ENCODE results near the gene ABI3BP. TPM values are rescaled to one million over a fixed set of nuclear protein-coding genes. Genes with fewer than 3 reads are reported as not detected.

Gene ABI3BP
- total and polyA plus RNA-seq, 10 of the 15 experiments (the other 5 are each of a cell fraction or from before 2014, with no cell fraction given): 0.03 to 0.42 (median 0.11) TPM; not detected in 4

- in situ Hi-C loops (cut with MboI): no loop called here
- no peak for ATAC-seq
- no peaks in the 10 kb centered on the region for H4K20me1 ChIP-seq (ENCODE audit: control insufficient read depth, insufficient read depth)
- H3K4me3 ChIP-seq: no peak overlapping the region
- no peak overlapping the region for H3K4me2 ChIP-seq (ENCODE audit: control insufficient read depth, insufficient read depth)
- no TSS peak for BruUV-seq (replicated peaks)
- ChIA-PET CTCF (interaction anchor here (0.8 to 2.2 kb wide), 5 partner anchors 9 to 313 kb away, joined by 3 to 7 read pairs (median 6); no protein-coding TSS in a partner anchor), POLR2A (no interaction called here), SMC1A (ENCODE audit: uncharacterized antibody, unreplicated experiment) (interaction anchor here (1.2 kb wide), 1 partner anchor 20 kb away, joined by 5 read pairs; no protein-coding TSS in a partner anchor), RAD21 (ENCODE audit: unreplicated experiment) (interaction anchor here (1.4 to 1.5 kb wide), 2 partner anchors 312 to 314 kb away, joined by 4 to 5 read pairs; no protein-coding TSS in a partner anchor)
- no peak overlapping the region for H2AFZ ChIP-seq (ENCODE audit: control insufficient read depth, low read depth, low read length)
- no peak overlapping the region for H3K27ac ChIP-seq (ENCODE audit: control insufficient read depth, insufficient read depth)
- intact Hi-C loops (cut with micrococcal nuclease; ENCODE audit: unreplicated experiment): no loop called here
- no peaks in the 10 kb centered on the region for H3K9me3 ChIP-seq (replicated peaks; ENCODE audit: control insufficient read depth, insufficient read depth, low read length)
- no peaks in the 10 kb centered on the region for H3K4me1 ChIP-seq (ENCODE audit: control insufficient read depth, insufficient read depth, low read length)
- FAIRE-seq: no peak
- WGBS (ENCODE audit: insufficient coverage, insufficient replicate concordance, low lambda C conversion rate, missing lambda C conversion rate): 90% methylated on average over 2 of the region's 2 CpGs
- no peaks in the 10 kb centered on the region for H3K79me2 ChIP-seq (ENCODE audit: control insufficient read depth, insufficient read depth, low read length)
- no peaks in the 10 kb centered on the region for H3K27me3 ChIP-seq (replicated peaks in 1 of 2; ENCODE audit: control insufficient read depth in 2 of 2, insufficient read depth in 2 of 2, low read length in 1 of 2)
- H3K36me3 ChIP-seq (ENCODE audit: control insufficient read depth in 2 of 2, insufficient read depth in 2 of 2, low read length in 1 of 2): no peaks in the 10 kb centered on the region
- H3K9ac ChIP-seq (ENCODE audit: control insufficient read depth, insufficient read depth, low read length): no peak overlapping the region
- DNase-seq (ENCODE audit: low read depth, low spot score): no peak
- no peak for TF ChIP-seq SMARCA5 (IDR thresholded peaks at IDR 0.05)
- TF ChIP-seq STAT1 (conservative IDR thresholded peaks at IDR 0.05): no peak
- no peak for TF ChIP-seq MXI1 (IDR thresholded peaks at IDR 0.05; ENCODE audit: low read depth, low read length)
- no peak for TF ChIP-seq SREBF1 (IDR thresholded peaks at IDR 0.05; ENCODE audit: low read length)
- no peak for TF ChIP-seq ZNF384 (IDR thresholded peaks at IDR 0.05; ENCODE audit: borderline replicate concordance, low read depth, low read length)
- TF ChIP-seq SKIL (IDR thresholded peaks at IDR 0.05; ENCODE audit: low read depth, poor library complexity, severe bottlenecking): no peak
- TF ChIP-seq BRCA1 (IDR thresholded peaks at IDR 0.05; ENCODE audit: low read depth, low read length): no peak
- TF ChIP-seq EGR1 (IDR thresholded peaks at IDR 0.05; ENCODE audit: borderline replicate concordance in 1 of 2, low read depth in 2 of 2, low read length in 2 of 2): no peak
- no peak for TF ChIP-seq ELK1 (IDR thresholded peaks at IDR 0.05; ENCODE audit: low read depth, low read length)
- TF ChIP-seq CHD4 (IDR thresholded peaks at IDR 0.05): no peak
- TF ChIP-seq, protein P1, sequence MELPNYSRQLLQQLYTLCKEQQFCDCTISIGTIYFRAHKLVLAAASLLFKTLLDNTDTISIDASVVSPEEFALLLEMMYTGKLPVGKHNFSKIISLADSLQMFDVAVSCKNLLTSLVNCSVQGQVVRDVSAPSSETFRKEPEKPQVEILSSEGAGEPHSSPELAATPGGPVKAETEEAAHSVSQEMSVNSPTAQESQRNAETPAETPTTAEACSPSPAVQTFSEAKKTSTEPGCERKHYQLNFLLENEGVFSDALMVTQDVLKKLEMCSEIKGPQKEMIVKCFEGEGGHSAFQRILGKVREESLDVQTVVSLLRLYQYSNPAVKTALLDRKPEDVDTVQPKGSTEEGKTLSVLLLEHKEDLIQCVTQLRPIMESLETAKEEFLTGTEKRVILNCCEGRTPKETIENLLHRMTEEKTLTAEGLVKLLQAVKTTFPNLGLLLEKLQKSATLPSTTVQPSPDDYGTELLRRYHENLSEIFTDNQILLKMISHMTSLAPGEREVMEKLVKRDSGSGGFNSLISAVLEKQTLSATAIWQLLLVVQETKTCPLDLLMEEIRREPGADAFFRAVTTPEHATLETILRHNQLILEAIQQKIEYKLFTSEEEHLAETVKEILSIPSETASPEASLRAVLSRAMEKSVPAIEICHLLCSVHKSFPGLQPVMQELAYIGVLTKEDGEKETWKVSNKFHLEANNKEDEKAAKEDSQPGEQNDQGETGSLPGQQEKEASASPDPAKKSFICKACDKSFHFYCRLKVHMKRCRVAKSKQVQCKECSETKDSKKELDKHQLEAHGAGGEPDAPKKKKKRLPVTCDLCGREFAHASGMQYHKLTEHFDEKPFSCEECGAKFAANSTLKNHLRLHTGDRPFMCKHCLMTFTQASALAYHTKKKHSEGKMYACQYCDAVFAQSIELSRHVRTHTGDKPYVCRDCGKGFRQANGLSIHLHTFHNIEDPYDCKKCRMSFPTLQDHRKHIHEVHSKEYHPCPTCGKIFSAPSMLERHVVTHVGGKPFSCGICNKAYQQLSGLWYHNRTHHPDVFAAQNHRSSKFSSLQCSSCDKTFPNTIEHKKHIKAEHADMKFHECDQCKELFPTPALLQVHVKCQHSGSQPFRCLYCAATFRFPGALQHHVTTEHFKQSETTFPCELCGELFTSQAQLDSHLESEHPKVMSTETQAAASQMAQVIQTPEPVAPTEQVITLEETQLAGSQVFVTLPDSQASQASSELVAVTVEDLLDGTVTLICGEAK (IDR thresholded peaks at IDR 0.05; ENCODE audit: borderline replicate concordance): no peak
Observed at GRCh38 chr3:100776097-100776729, 217.0 kb downstream of the ABI3BP start.
